HG03354 (cell line): ENCODE measurements around the gene SRRM4.

Experiments used
- ATAC-seq: cut with Tn5 transposase; IDR thresholded peaks from one replicate; pipeline ENCODE4 v1.9.1; 2021; ENCODE audit warnings: mild to moderate bottlenecking; ENCODE audit not compliant: unreplicated experiment, poor library complexity, severe bottlenecking

Gene SRRM4

DNA sequence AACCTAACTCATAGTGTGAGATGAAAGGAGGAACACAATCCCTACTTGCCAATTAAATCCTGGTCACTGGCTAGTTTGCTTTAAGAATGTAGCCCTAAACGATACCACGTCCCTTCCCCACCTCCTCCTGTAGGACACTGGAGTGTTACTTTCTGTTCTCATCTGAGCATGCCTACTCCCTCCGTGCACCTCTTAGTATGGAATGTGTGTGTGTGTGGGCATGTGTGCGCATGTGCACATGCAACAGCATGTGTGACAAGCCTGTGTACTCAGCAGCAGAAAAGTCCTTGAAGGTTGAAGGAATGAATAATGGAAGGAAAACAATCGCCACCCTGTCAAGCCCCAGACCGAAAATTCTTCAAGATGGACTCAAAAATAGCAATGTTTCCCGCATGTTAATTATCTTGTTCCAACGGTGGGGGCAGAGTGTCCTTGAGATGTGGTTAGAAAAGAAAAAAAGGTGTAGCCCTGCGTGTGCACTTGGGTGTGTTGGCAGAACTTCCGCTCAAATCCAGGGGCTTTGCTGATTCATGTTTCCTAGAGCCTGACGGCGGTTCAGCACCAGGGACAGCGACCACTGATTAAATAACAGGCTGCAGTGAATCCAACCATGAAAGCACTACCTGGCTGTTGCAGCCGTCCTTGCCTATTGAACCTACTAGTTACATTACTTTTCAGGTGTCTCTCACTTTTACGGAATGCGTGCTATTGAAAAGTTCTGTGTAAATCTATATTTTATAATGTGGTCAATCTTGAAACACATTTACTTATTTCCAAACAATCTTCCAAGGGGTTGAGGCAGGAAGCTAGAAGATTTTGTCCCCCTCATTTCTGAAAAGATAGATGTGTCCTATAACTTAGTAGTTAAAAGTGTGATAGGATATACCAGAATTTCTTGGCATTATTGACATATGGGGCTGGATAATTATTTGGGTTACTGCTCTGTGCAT lies 79.8 kb downstream of the SRRM4 start:
- no peak for ATAC-seq

GRCh38 chr12:119068129-119068856 lies 87.0 kb downstream of the SRRM4 start:
- ATAC-seq, result no peak

- no peak for ATAC-seq
These were observed 87.9 kb downstream of the SRRM4 start for GRCh38 chr12:119069147-119069642.

DNA sequence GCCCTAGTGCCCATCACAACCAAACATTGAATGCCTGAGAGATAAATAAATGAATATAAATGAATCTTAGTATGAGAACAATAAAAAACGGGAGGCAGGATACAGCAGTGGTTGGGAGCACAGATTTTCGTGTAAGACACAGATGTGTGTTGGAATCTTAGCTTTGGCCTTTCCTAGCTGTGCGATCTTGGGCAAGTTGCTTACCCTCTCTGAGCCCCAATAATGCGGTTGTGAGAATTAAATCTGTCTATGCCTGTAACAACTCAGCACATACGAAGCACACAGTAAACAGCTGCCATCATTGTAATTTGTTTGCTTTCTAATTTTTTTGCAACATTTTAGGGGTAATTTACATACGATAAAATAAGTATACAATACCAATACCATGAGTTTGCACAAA lies 89.8 kb downstream of the SRRM4 start:
- no peak for ATAC-seq

GRCh38 chr12:119071638-119072231 lies 90.4 kb downstream of the SRRM4 start:
- no peak for ATAC-seq

DNA sequence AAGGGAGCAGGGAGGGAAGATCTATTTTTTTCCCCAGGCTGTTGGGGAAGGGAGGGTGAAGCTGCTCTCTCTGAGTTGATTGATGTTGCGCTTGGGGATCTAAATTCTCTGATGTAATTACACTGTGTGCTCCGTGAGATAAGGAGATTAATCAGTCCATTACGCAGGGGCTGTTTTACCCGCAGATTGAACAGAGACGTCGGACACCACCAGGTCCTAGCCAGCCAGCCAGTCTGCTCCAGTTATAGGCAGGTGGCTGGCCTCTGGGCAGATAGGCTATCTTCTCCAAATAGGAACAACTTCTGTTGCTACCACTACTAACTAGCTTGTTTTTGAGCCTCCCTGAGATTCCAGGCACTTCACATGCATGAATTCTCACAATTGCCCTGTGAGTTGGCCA lies 91.1 kb downstream of the SRRM4 start:
- ATAC-seq, result no peak

DNA sequence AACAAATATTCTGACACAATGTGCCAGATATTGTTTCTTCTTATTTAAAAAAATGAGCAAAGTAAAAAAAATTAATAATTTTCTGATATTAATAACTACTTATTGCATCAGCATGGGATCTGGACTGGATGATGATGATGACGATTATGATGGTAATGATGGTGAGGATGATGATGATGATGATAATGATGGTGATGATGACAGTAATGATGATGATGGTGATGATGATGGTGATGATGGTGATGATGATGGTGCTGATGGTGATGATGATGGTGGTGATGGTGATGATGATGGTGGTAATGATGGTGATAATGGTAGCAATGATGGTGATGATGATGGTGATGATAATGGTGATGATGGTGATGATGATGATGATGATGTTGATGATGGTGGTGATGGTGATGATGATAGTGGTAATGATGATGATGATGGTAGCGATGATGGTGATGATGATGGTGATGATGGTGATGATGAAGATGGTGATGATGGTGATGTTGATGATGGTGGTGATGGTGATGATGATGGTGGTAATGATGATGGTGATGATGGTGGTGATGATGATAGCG lies 94.0 kb downstream of the SRRM4 start:
- no peak for ATAC-seq

DNA sequence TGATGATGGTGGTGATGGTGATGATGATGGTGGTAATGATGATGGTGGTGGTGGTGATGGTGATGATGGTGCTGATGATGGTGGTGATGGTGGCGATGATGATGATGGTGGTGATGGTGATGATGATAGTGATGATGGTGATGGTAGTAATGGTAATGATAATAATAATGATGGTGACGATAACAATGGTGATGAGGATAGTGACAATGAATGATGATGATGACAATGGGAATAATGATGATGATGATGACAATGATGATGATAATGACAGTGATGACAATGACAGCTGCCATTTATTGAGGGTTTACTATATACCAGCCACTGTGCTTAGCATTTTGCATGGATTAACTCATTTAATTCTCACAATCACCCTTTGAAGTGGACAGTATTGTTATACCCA lies 94.6 kb downstream of the SRRM4 start:
- no peak for ATAC-seq

GRCh38 chr12:119079530-119079929 lies 98.2 kb downstream of the SRRM4 start:
- no peak for ATAC-seq

DNA sequence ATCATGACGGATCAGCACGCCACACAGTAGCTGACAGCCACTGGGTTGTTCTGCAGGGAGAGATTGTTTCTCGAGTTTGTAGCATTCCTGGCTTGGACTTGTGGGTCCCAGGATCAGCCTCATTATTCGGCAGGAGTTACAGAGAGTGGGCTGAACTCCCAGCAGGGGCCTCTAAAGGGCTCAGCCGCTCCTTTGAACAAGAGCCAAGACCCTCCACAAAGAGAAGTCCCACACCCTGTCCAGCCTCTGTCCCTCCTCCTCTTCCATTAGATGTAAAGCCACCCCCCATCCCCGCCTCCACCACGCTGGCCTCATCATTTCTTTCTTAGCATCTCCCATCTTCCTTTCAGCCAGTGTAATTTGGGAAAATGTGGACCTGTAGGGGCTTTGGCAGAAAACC lies 100.7 kb downstream of the SRRM4 start:
- ATAC-seq, result no peak

DNA sequence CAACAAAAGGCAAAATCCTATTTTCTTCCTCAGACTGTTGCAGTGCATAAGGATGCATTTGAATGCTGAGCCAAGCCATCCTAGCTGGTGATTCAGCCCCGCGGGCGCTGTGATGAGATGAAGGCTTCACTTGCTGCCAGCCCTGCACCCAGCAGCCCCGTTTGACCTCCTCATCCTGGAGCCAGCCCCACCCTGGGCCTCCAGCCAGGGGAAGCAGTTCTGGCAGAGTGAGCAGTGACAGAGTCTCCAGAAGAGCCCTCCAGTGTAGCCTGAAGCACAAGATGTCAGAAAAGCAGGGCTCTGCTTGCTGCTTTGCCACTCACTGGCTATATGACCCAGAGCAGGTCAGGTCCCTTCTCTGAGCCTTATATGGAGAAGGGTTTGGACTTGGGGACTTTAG lies 101.2 kb downstream of the SRRM4 start:
- no peak for ATAC-seq

DNA sequence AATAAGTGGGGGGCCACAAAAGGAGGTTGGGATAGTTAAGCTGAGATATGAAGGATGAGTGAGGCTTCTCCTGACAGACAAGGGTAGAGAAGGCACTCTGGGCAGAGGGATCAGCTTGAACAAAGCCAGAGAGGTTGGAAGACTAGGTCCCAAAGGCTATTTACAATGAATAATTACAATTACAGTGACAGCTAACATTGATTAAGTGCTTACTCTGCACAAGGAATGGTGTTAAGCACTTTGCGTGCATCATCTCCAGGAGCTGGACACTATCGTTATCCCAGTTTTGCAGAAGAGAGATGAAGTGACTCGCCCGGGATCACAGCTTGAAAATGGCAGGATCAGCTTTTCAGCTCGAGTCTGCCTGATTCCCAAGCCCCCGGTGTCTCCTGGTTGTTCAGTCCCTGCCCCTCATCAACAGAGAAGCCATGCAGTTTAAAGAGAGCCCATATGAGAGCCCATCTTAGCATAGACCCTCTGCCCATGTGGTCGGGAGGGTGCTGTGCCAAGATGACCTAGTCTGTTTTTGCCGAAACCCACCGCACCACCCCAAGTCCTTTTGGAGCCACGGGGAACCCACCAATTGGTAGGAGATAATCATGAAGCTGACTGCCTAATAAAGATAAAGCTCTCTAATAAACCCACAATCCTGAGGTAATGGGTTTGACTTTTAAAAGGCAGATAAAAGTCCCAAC lies 107.5 kb downstream of the SRRM4 start:
- ATAC-seq, result no peak

DNA sequence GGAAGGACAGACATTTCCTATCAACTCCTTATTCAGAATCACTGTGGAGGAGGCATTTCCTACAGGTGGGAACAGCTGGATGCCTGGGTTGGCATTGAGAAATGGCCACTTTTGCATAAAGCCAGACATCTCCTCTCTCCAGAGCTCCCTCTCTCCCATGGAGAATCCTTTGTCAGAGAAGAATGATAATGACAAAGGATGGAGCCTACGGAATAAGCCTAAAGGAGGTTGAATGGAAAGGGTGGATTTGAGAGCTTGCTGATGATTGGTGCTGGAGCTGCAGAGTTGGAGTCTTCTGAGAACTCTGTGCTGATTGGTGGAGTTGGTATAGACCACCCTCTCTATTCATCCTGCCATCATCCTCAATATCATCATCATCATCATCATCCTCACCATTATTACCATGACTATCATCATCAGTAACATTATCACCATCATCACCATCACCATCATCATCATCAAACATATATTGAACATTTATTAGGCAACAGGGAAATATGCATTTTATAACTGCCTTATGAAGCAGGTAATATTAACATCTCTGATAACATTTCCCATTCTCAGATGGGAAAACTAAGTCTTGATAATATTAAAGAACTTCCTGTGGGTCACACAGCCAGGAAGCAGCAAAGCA lies 108.2 kb downstream of the SRRM4 start:
- no peak for ATAC-seq

GRCh38 chr12:119090276-119090675 lies 108.9 kb downstream of the SRRM4 start:
- no peak for ATAC-seq

GRCh38 chr12:119090865-119091264 lies 109.5 kb downstream of the SRRM4 start:
- no peak for ATAC-seq

DNA sequence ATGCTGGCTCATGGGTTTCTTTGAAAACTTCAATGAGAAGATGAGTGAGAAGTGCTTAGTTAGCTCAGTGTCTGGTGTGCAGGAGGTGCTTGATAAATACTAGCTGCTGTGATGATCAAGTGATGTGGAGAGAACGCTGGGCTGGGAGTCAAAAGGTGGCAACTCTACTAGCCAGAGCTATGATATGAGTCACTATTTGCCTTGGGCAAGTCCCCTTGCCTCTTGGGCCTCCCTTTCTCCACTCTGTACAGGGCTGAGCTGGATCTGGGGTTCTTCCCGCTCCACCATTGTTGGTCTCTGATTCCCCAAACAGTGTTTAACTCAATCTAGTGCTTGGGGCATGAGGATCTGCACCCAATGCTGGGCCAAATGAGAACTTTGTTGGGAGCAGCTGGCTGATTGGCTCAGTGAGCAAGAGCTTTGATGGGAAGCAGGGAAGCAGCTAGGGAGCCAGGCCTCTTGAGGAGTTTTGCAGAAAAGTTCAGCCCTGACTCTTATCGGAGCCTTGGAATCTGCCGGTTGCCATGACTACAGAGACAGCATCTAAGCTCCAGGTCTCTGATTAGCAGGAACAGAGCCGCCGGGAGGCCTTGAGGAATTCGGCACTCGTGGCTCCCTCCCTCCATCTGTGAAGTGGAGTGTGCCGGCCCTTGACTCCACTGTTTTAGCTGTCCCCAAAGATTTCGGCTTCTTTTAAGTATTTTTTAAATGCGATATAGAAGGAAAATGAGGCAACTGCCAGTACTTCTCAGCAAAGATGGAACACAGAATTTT lies 115.3 kb downstream of the SRRM4 start:
- no peak for ATAC-seq

DNA sequence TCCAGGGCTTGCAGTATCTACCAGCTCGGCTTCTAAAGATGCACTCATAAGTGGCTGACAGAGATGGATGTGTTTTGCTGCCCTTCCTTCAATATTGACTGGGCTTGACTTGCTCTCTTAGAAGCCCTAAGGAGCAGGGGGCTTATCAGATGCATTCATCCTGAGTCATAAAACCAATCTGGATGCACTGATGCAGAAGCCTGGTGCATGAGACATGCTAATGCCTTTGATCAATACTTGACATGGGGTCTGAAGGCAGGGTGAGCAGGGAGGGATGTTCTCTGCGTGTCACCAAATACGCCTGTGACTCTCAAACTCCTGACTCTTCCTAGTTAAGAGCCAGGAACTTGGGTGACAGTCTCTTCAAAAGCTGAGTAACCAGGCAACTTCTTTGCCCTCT lies 119.6 kb downstream of the SRRM4 start:
- no peak for ATAC-seq

DNA sequence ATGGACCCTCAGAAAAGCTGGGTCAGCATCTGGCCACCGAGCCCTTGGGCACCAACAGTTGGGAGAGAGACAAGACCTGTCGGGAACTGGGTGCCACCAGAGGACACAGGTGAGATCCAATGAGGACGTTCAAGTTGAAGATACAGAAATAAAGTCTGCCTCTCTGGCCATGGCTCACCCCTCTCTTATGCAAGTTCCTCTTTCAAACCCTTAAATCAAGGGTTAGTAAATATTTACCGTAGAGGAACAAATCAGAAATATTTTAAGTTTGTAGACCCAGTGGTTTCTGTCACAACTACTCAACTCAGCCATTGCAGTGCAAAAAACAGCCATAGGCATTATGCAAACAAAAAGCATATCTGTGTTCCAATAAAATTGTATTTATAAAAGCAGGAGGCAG lies 120.9 kb downstream of the SRRM4 start:
- ATAC-seq, result no peak
